ENCODE measurements around the gene GDNF.

DNA sequence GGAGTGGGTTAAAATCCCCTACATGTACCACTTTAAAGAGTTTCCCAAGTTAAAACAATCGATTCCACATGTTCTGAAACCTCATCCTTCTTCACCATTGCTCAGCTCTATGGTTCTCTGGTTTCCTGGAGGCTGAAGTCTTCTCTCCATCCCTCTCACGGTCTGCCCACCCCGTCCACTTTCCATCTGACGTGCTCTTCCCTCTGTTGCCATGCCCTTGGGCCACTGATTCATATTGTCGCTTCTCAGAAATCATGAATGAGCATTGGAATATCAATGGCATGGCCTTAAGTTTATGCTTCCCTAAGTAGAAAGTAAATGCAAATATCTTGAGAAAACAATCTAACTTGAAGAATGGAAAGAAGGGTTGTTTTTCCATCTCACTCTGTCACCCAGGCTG lies 30.9 kb downstream of the GDNF start:
- TF ChIP-seq, protein P1, sequence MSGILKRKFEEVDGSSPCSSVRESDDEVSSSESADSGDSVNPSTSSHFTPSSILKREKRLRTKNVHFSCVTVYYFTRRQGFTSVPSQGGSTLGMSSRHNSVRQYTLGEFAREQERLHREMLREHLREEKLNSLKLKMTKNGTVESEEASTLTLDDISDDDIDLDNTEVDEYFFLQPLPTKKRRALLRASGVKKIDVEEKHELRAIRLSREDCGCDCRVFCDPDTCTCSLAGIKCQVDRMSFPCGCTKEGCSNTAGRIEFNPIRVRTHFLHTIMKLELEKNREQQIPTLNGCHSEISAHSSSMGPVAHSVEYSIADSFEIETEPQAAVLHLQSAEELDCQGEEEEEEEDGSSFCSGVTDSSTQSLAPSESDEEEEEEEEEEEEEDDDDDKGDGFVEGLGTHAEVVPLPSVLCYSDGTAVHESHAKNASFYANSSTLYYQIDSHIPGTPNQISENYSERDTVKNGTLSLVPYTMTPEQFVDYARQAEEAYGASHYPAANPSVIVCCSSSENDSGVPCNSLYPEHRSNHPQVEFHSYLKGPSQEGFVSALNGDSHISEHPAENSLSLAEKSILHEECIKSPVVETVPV (CRISPR knock-in tag; IDR thresholded peaks at IDR 0.05) = no peak
- TF ChIP-seq TCF4 (CRISPR knock-in tag; IDR thresholded peaks at IDR 0.05; ENCODE audit: borderline replicate concordance) (no peak), ARNTL (CRISPR knock-in tag; IDR thresholded peaks at IDR 0.05; ENCODE audit: borderline replicate concordance, low read depth) (no peak), ESRRG (CRISPR knock-in tag; IDR thresholded peaks at IDR 0.05) (no peak), ZFP30 (CRISPR knock-in tag; IDR thresholded peaks at IDR 0.05) (no peak)
- TF ChIP-seq, protein P2, sequence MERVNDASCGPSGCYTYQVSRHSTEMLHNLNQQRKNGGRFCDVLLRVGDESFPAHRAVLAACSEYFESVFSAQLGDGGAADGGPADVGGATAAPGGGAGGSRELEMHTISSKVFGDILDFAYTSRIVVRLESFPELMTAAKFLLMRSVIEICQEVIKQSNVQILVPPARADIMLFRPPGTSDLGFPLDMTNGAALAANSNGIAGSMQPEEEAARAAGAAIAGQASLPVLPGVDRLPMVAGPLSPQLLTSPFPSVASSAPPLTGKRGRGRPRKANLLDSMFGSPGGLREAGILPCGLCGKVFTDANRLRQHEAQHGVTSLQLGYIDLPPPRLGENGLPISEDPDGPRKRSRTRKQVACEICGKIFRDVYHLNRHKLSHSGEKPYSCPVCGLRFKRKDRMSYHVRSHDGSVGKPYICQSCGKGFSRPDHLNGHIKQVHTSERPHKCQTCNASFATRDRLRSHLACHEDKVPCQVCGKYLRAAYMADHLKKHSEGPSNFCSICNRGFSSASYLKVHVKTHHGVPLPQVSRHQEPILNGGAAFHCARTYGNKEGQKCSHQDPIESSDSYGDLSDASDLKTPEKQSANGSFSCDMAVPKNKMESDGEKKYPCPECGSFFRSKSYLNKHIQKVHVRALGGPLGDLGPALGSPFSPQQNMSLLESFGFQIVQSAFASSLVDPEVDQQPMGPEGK (CRISPR knock-in tag; IDR thresholded peaks at IDR 0.05; ENCODE audit: borderline replicate concordance) = no peak
